NCI-H2081 (cell line): ENCODE measurements around the gene CFHR4.
"Not testable (repeated sequence)": the region's sequence is repeated elsewhere in the genome, so short reads cannot be mapped to it uniquely, and the experiment has no call there.

Source experiments
- DNase-seq, 2 experiments: peaks; one replicate each; lab custom pipeline; 2025; lab: John Stamatoyannopoulos, UW

CFHR4 gene

DNA sequence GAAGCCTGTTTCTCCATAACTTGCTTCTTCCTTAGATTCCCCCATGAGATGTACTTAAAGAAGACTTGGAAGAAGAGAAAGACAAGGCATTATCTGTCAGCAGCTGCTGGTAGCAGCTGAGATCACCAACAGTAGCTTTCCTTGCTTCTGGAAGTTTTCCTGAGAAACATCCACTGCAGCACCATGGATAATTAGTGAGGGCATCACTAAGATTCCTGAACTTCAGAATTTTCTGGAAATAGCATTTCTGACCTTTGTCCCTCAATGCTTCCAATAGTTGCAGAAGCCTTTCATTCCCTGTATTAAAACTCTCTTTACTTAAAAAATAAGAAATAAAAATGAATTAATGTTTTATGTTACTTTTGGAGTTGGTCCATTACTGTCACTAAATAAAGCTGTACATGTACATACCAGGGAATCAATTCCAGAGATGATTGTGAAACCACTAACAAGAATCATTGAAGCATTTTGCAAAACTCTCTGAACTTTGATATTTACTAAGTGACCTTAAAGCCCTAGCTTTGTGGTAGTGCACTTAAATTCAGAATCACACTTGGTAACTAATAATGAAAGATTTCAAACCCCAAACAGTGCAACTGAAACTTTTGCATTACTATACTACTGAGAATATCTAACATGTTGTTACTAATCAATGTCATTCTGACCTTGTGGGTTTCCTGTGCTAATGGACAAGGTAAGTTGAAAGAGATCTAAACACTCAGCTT, at the start of gene CFHR4:
Gene CFHR4, plus strand, starts transcription at position 538 of the 725 bp plus-strand sequence. Its CDS starts 99 bp downstream, at position 637.
- no peak for DNase-seq

DNA sequence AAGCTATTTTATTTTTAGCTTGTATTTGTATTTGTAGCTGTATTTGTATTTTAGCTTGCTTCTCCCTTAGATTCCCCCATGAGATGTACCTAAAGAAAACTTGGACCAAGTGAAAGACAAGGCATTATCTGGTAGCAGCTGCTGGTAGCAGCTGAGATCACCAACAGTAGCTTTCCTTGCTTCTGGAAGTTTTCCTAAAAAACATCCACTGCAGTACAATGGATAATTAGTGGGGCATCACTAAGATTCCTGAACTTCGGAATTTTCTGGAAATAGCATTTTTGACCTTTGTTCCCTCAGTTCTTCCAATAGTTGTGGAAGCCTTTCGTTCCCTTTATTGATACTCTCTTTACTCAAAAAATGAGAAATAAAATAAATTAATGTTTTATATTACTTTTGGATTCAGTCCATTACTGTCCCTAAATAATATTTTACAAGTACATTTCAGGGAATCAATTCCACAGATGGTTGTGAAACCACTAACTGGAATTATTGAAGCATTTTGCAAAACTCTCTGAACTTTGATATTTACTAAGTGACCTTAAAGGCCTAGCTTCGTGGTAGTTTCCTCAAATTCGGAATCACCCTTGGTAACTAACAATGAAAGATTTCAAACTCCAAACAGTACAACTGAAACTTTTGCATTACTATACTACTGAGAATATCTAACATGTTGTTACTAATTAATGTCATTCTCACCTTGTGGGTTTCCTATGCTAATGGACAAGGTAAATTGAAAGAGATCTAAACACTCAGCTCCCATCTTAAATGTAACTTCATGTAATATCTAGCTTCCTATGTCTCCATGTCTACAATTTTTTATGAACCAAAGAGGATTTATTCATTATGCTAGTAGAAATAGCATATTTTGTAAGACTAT, 38.0 kb upstream of the CFHR4 start:
- DNase-seq, result not testable (repeated sequence)

- no peak for DNase-seq
These were observed 31.8 kb upstream of the CFHR4 start for GRCh38 chr1:196856053-196856452.

- no peak for DNase-seq
These were observed 30.7 kb upstream of the CFHR4 start for GRCh38 chr1:196857188-196857587.

GRCh38 chr1:196858811-196859210, 29.0 kb upstream of the CFHR4 start:
- DNase-seq, result no peak

- DNase-seq, result no peak
These were observed 27.4 kb upstream of the CFHR4 start for GRCh38 chr1:196860323-196860884.

- no peak for DNase-seq
These were observed 26.4 kb upstream of the CFHR4 start for GRCh38 chr1:196861429-196861828.

- no peak for DNase-seq
These were observed 20.9 kb upstream of the CFHR4 start for GRCh38 chr1:196866974-196867373.

DNA sequence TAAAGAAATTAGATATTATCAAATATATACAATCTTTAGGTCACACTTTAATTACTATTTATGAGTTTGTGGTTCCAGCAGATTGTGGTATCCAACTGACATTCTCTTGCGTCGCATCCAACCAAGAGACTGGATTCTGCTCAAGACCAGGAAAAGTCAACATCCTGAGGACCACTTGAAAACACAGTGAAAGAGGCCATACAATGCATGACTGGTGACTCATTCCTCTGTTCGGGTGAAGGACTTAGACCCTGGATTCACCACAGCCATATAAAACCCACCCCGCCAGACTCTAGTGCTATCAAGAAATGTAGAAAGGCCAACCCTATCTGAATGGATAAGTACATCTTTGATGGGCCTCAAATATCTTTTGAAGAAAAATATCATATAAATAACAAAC, 14.5 kb upstream of the CFHR4 start:
- DNase-seq, result no peak

GRCh38 chr1:196875935-196876334, 11.9 kb upstream of the CFHR4 start:
- DNase-seq, result no peak

DNA sequence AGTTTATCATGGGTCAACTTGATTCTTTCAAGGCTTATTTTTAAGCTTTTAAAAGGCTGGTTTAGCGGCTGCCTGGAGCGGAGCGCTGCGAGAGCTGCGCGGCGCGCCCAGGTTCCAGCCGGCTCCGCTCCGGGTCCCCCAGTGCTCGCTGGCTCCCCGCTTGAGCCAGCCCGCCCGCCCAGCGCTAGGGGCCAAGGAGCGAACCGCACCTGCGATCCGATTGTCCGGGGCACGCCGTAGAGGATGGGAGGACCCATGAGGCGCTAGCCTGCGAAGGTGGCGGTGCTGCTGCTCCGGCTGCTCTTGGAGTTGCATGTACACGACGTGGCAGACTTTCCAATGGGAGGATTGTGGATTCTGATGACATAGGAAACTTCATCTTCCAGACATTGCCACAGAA, 9.9 kb upstream of the CFHR4 start:
- no peak for DNase-seq

GRCh38 chr1:196886560-196886959, 1.3 kb upstream of the CFHR4 start:
- DNase-seq, result not testable (repeated sequence)

DNA sequence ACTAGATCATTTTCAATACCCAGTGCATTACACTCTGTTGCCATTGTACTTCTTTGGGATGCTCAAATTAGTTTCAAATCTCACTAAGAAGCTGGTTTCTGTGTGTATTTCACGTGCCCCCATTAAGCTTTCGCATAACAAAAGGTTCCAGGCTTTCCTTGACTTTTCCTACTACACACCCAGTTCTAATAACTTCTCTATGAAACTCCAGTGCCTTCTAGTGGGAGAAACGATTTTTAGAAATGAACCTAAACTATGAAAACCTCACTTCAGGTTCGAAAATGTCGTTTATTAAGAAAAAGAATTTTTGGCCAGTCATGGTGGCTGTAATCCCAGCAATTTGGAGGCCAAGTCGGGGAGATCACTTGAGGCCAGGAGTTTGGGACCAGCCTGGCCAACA, 2.8 kb downstream of the CFHR4 start:
- DNase-seq, result no peak

GRCh38 chr1:196891251-196891650, 3.4 kb downstream of the CFHR4 start:
- no peak for DNase-seq

DNA sequence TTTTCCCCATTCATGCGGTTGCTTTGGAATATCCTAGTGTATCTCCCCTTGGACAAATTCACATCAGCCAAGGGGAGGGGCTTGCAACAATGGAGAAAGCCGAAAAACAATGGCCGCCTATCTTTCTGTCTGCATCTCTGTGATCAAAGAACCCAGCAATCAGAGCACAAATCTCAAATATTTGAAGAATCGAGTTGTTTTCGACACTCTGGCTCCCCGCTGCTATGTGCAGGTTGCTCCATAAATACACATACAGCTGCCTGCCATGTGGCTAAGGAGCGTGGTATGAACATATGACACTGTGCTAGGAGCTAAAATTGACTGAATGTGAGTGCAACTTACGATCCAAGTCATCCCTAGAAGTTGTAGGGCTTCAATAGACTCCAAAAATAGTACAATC, 8.5 kb downstream of the CFHR4 start:
- DNase-seq, result no peak

DNA sequence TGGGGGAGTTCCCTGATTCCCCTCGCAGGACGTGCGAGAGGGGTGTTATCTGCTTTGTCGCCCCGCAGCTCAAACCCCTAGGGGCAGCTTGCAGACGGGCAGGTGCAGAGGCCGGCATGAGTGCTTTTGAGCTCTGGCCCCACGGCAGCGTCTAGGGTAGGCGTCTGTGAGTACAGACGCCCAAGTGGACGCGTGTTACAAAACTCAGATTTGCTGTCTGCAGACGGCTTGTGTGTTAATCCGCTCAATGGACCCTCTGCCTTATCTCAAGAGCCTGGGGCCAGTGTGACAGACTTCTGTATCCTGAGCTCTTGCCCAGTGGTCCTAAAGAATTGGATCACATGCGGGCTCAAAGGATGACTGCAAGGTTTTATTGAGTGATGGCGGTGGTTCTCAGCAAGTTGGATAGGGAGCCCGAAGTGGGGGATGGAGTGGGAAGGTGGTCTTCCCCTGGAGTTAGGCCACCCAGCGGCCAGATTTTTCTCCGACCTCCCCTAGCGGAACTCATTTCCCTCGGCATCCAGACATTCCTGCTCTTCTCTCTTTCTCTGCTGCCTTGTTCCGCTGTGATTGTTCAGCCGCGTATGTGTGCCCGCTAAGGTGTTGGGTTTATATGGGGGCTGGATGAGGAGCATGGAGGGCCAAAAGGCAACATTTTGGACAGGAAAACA, 9.4 kb downstream of the CFHR4 start:
- DNase-seq, result no peak

- no peak for DNase-seq
These were observed 14.5 kb downstream of the CFHR4 start for GRCh38 chr1:196902344-196902743.

DNA sequence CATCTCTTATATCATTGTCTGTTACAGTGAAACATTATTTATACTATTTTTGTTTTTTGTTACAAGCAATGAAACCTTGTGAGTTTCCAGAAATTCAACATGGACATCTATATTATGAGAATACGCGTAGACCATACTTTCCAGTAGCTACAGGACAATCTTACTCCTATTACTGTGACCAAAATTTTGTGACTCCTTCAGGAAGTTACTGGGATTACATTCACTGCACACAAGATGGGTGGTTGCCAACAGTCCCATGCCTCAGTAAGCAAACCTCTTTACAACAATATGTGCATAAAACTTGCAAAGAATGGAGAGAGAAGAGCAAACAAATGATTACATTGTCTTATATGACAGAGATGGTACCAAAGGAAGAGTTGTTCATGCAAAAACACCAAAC, 22.4 kb downstream of the CFHR4 start:
- DNase-seq, result no peak

GRCh38 chr1:196912283-196912682, 24.4 kb downstream of the CFHR4 start:
- not testable (repeated sequence) for DNase-seq

DNA sequence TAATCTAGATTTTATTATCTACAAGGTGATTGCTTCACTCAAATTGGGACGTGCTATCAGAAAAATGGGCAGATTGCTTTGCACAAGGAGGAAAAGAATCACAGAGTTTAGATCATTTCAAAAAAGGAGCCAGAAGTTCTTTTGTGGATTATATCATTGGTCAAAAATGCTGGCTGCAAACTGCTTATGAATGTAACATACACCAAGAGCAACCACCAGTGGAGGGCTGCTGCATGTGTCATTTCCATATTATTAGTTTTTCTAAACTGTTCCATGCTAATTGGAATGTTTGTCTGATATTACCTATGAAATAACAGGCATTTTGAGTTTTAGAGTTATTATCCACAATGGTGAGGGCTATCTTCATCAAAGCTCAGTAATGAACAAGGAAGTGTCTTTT, 39.0 kb downstream of the CFHR4 start:
- DNase-seq, result not testable (repeated sequence)

DNA sequence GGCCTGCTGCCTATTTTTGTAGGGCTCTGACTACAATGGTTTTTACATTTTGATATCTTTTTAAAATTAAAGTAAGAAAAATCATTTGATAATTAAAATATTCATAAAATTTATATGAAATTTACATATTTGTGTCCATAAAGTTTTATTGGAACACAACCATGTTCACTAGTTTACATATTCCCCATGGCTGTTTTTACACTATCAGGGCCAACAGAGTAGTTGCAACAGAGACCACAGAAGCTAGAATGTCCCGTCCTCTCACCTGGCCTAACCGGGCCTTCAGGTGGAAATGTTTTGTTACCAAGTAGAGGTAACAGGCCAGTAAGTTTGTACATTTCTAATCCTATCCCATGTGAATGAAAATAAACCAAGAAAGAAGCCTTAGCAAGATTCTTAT, 45.0 kb downstream of the CFHR4 start:
- not testable (repeated sequence) for DNase-seq

DNA sequence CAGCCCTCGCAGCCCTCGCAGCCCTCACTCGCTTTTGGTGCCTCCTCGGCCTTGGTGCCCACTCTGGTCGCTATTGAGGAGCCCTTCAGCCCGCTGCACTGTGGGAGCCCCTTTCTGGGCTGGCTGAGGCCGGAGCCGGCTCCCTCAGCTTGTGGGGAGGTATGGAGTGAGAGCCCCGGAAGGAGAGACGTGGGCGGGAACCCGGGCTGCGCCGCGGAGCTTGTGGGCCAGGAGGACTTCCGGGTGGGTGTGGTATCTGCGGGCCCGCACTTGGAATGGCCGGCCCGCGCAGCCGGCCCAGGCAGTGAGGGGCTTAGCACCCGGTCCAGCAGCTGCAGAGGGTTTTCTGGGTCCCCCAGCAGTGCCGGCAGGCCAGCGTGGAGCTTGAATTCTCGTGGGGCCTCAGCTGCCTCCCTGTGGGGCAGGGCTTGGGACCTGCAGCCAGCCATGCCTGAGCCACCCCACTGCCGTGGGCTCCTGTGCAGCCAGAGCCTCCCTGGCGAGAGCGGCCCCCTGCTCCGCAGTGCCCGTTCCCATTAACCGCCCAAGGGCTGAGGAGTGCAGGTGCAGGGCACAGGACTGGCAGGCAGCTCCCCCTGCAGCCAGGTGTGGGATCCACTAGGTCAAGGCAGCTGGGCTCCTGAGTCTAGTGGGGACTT, 45.8 kb downstream of the CFHR4 start:
- DNase-seq, result no peak
